GM23338 (cell line): ENCODE measurements around the gene SNUPN. TPM values are rescaled to one million over a fixed set of nuclear protein-coding genes. Genes with fewer than 3 reads are reported as not detected.
"Not testable (repeated sequence)": the region's sequence is repeated elsewhere in the genome, so short reads cannot be mapped to it uniquely, and the experiment has no call there.

ENCODE experiments used
- ATAC-seq: fragments of 200-7000 bp; cut with Tn5 transposase; 3 replicates; pipeline ENCODE4 v1.9.1; 2020
- DNase-seq: peaks from one replicate; pipeline ENCODE4 v3.0.0-alpha.2; 2015; ENCODE audit warnings: low spot score
- H2AFZ ChIP-seq: fragments of 200-600 bp; sonication (generic); 2 replicates; pipeline ENCODE4 v1.8.0; 2016; ENCODE audit warnings: antibody characterized with exemption, mild to moderate bottlenecking, moderate library complexity
- H3F3A ChIP-seq: fragments of 200-600 bp; sonication (generic); replicated peaks from 2 replicates; pipeline ENCODE4 v1.8.0; 2017; ENCODE audit warnings: antibody characterized with exemption, mixed run types, low read depth
- H3K27ac ChIP-seq: fragments of 200-600 bp; sonication (generic); 2 replicates; pipeline ENCODE4 v1.6.1; 2016; ENCODE audit warnings: low read depth
- H3K27me3 ChIP-seq: fragments of 200-600 bp; sonication (generic); 2 replicates; pipeline ENCODE4 v1.8.0; 2016; ENCODE audit warnings: mild to moderate bottlenecking, mixed run types, moderate library complexity; ENCODE audit not compliant: insufficient read depth
- H3K36me3 ChIP-seq: fragments of 200-600 bp; sonication (generic); 2 replicates; pipeline ENCODE4 v1.8.0; 2016; ENCODE audit warnings: mild to moderate bottlenecking; ENCODE audit not compliant: insufficient read depth
- H3K4me1 ChIP-seq: fragments of 200-600 bp; sonication (generic); 2 replicates; pipeline ENCODE4 v1.8.0; 2016; ENCODE audit warnings: mild to moderate bottlenecking, moderate library complexity; ENCODE audit not compliant: insufficient read depth
- H3K4me2 ChIP-seq: fragments of 200-600 bp; sonication (generic); 2 replicates; pipeline ENCODE4 v1.7.1; 2017; ENCODE audit warnings: mixed run types
- H3K4me3 ChIP-seq: fragments of 200-600 bp; sonication (generic); 2 replicates; pipeline ENCODE4 v1.6.1; 2016; ENCODE audit warnings: mixed run types
- H3K79me2 ChIP-seq: fragments of 200-600 bp; sonication (generic); replicated peaks from 2 replicates; pipeline ENCODE4 v1.8.0; 2017; ENCODE audit warnings: mild to moderate bottlenecking; ENCODE audit not compliant: insufficient read depth
- H3K9me2 ChIP-seq: fragments of 200-600 bp; sonication (generic); 2 replicates; pipeline ENCODE4 v1.8.0; 2017; ENCODE audit not compliant: insufficient read depth
- H4K20me1 ChIP-seq: fragments of 200-600 bp; sonication (generic); replicated peaks from 2 replicates; pipeline ENCODE4 v1.8.0; 2017; ENCODE audit warnings: mild to moderate bottlenecking; ENCODE audit not compliant: insufficient read depth
- H3K27ac Mint-ChIP-seq: 2 replicates; pipeline ENCODE4 v1.8.0; 2020; ENCODE audit warnings: inconsistent platforms, mild to moderate bottlenecking, moderate library complexity, mixed read lengths
- H3K27me3 Mint-ChIP-seq: 3 replicates; pipeline ENCODE4 v1.8.0; 2022; ENCODE audit warnings: low read depth, mild to moderate bottlenecking, moderate library complexity, mixed read lengths, inconsistent platforms; ENCODE audit not compliant: insufficient read depth, poor library complexity
- H3K36me3 Mint-ChIP-seq: 3 replicates; pipeline ENCODE4 v1.8.0; 2021; ENCODE audit warnings: low read depth, mild to moderate bottlenecking, inconsistent platforms, moderate library complexity, mixed read lengths
- H3K4me1 Mint-ChIP-seq: 3 replicates; pipeline ENCODE4 v1.8.0; 2020; ENCODE audit warnings: mild to moderate bottlenecking, inconsistent platforms, mixed read lengths
- H3K4me3 Mint-ChIP-seq: 3 replicates; pipeline ENCODE4 v1.8.0; 2021; ENCODE audit warnings: moderate library complexity, mild to moderate bottlenecking, inconsistent platforms, mixed read lengths
- H3K9me3 Mint-ChIP-seq: 3 replicates; pipeline ENCODE4 v1.8.0; 2020; ENCODE audit warnings: moderate library complexity, mild to moderate bottlenecking, inconsistent platforms, mixed read lengths
- CTCF ChIP-seq, 2 experiments: fragments of 200-600 bp in 1 of 2; sonication (generic) in 1 of 2; conservative IDR thresholded peaks; 2 replicates each; pipeline versions ENCODE4 v1.5.1 to v1.6.1; 2016 to 2017; ENCODE audit warnings: antibody characterized with exemption in 2 of 2, low read depth in 2 of 2, mild to moderate bottlenecking in 2 of 2, moderate library complexity in 1 of 2
- EZH2 ChIP-seq: fragments of 200-600 bp; sonication (generic); IDR thresholded peaks from one replicate; pipeline ENCODE4 v1.8.0; 2017; ENCODE audit warnings: antibody characterized with exemption, mild to moderate bottlenecking, low read depth; ENCODE audit not compliant: unreplicated experiment
- EZH2phosphoT487 ChIP-seq: fragments of 200-600 bp; sonication (generic); IDR thresholded peaks from one replicate; pipeline ENCODE4 v1.8.1; 2018; ENCODE audit warnings: antibody characterized with exemption; ENCODE audit not compliant: unreplicated experiment
- POLR2AphosphoS5 ChIP-seq: IDR thresholded peaks from 2 replicates; pipeline ENCODE4 v1.6.1; 2016; ENCODE audit warnings: antibody characterized with exemption, low read depth
- STAT1 ChIP-seq: IDR thresholded peaks from one replicate; pipeline ENCODE4 v1.6.1; 2016; ENCODE audit warnings: antibody characterized with exemption; ENCODE audit not compliant: unreplicated experiment
- ZNF114 ChIP-seq: fragments of 250-450 bp; sonication (Bioruptor Pico); IDR thresholded peaks from 2 replicates; pipeline ENCODE4 v1.5.0; 2020; ENCODE audit warnings: mild to moderate bottlenecking, moderate library complexity
- ZNF462 ChIP-seq: fragments of 250-450 bp; sonication (Bioruptor Pico); IDR thresholded peaks from 2 replicates; pipeline ENCODE4 v1.5.0; 2020; ENCODE audit warnings: mild to moderate bottlenecking, moderate library complexity
- polyA plus RNA-seq: library from polyadenylated mRNA; unstranded; fragments of >200 nt; fragmentation: Nextera tagmentation; extraction: Ambion mirVana; gene quantifications from 2 replicates; pipeline ENCODE4 v1.2.1, GENCODE V29; 2016
- total RNA-seq: library from RNA; depleted of rRNA; stranded (reverse); fragments of >200 nt; shearing (Covaris generic); gene quantifications from 2 replicates; pipeline ENCODE4 v1.2.3, GENCODE V29; 2014

The SNUPN gene
- total and polyA plus RNA-seq, 2 experiments from 2014 or later, result 20.5 to 27.7 TPM

- TF ChIP-seq ZNF462 (CRISPR knock-in tag) (no peak), ZNF114 (no peak), STAT1 (no peak), EZH2phosphoT487 (no peak)
Observed at GRCh38 chr15:75636026-75636425, 10.5 kb upstream of the SNUPN start (continued).

GRCh38 chr15:75633922-75634321 lies 8.4 kb upstream of the SNUPN start:
- Histone ChIP-seq H4K20me1 (peaks cover 21% of the 10 kb centered on the region), H3F3A (peaks cover 25% of the 10 kb centered on the region), H3K79me2 (peaks cover 30% of the 10 kb centered on the region), H3K27ac (peak overlapping the region; percentile 86), H3K4me1 (peaks cover 23% of the 10 kb centered on the region)
- not testable (repeated sequence) for H2AFZ ChIP-seq, H3K4me3 Mint-ChIP-seq, H3K27me3 Mint-ChIP-seq, H3K9me2 ChIP-seq, H3K36me3 Mint-ChIP-seq, H3K36me3 ChIP-seq, H3K4me2 ChIP-seq, ATAC-seq, H3K27me3 ChIP-seq, H3K9me3 Mint-ChIP-seq, DNase-seq, H3K4me3 ChIP-seq
- peaks cover 28% of the 10 kb centered on the region for H3K4me1 Mint-ChIP-seq
- H3K27ac Mint-ChIP-seq, result peak overlapping the region; percentile 70; the same call in 1 of the 2 replicates

GRCh38 chr15:75631935-75632334 lies 6.4 kb upstream of the SNUPN start:
- Histone ChIP-seq H3K27ac (no peak overlapping the region), H3K79me2 (peaks cover 11% of the 10 kb centered on the region), H2AFZ (no peak overlapping the region), H3K4me2 (no peak overlapping the region), H3K4me3 (no peak overlapping the region), H3K27me3 (no peaks in the 10 kb centered on the region), H3F3A (peaks cover 14% of the 10 kb centered on the region), H4K20me1 (peaks cover 3% of the 10 kb centered on the region; the same call in 1 of the 2 replicates), H3K9me2 (no peaks in the 10 kb centered on the region), H3K4me1 (peaks cover 5% of the 10 kb centered on the region; the same call in 1 of the 2 replicates), H3K36me3 (no peaks in the 10 kb centered on the region)
- ATAC-seq, result no peak
- Mint-ChIP-seq H3K9me3 (no peaks in the 10 kb centered on the region), H3K4me1 (peaks cover 16% of the 10 kb centered on the region; the same call in 2 of the 3 replicates), H3K36me3 (no peaks in the 10 kb centered on the region; the same call in 2 of the 3 replicates), H3K27me3 (peaks cover 4% of the 10 kb centered on the region), H3K4me3 (no peak overlapping the region), H3K27ac (no peak overlapping the region)
- no peak for DNase-seq
- TF ChIP-seq POLR2AphosphoS5, result no peak
- no peak for TF ChIP-seq CTCF (conservative IDR thresholded peaks at IDR 0.05; ENCODE audit: low read depth in 2 of 2)
- TF ChIP-seq EZH2, result no peak
